ENCODE results near the gene STK32B.
A peak's percentile ranks its signal among the peaks of the same experiment; 100 is the strongest.

STK32B gene

GRCh38 chr4:5118994-5119835 is 67.9 kb downstream of the STK32B start:
- H3K27ac Mint-ChIP-seq, result peak overlapping the region in 1 of 2 donors; percentile 41
- no peaks in the 10 kb centered on the region for H3K4me1 Mint-ChIP-seq
- H3K4me3 Mint-ChIP-seq, result no peak overlapping the region
- H3K9me3 Mint-ChIP-seq, result peaks cover 0 to 8% of the 10 kb centered on the region in 2 donors
- DNase-seq (no peak), ATAC-seq (no peak)
- H3K27me3 Mint-ChIP-seq, result no peaks in the 10 kb centered on the region

- Mint-ChIP-seq H3K9me3 (peaks cover 0 to 10% of the 10 kb centered on the region in 2 donors), H3K4me3 (no peak overlapping the region), H3K4me1 (no peaks in the 10 kb centered on the region), H3K27me3 (no peaks in the 10 kb centered on the region), H3K27ac (no peak overlapping the region)
- no peak for ATAC-seq
- no peak for DNase-seq
Observed at GRCh38 chr4:5120067-5120466, 68.8 kb downstream of the STK32B start.

GRCh38 chr4:5120468-5120867 is 69.2 kb downstream of the STK32B start:
- peaks cover 0 to 10% of the 10 kb centered on the region in 2 donors for H3K9me3 Mint-ChIP-seq
- H3K4me1 Mint-ChIP-seq, result no peaks in the 10 kb centered on the region
- DNase-seq (no peak), ATAC-seq (no peak)
- H3K27ac Mint-ChIP-seq, result no peak overlapping the region
- H3K4me3 Mint-ChIP-seq, result no peak overlapping the region
- no peaks in the 10 kb centered on the region for H3K27me3 Mint-ChIP-seq

DNA sequence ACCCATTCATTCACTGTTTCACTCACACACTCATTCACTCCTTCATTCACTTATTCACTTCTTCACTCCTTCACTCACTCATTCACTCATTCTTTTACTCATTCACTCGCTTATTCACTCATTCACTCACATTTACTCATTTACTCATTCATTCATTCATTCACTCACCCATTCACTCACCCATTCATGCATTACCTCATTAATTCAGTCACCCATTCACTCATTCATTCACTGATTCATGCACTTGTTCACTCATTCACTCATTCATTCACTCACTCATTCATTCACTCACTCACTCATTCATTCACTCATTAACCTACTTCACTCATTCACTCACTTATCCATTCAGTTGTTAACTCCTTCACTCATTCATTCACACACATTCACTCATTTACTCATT is 70.8 kb downstream of the STK32B start:
- ATAC-seq, result no peak
- DNase-seq, result no peak
- Mint-ChIP-seq H3K4me3 (no peak overlapping the region), H3K4me1 (no peaks in the 10 kb centered on the region), H3K9me3 (peaks cover 0 to 10% of the 10 kb centered on the region in 2 donors), H3K27me3 (no peaks in the 10 kb centered on the region), H3K27ac (no peak overlapping the region)

GRCh38 chr4:5124876-5125275 is 73.6 kb downstream of the STK32B start:
- no peak for DNase-seq

DNA sequence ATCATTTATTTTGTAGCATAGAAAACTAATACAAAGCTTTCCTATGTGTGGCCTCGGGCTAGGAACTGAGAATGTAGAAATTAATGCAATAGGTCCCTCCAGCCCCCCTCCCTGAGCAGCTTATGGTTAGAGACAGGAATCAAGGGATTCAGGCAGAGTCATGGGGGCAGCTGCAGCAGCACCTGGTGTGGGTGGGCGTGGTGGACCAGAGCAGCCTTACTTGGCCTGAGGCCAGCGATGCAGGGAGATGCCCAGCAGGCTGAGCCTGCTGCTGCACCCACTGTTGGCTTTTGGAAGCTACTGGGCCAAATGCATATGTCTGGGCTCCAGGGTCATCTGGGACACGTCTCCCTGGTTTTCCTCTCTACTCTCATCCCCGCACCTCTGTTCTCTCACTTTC is 74.0 kb downstream of the STK32B start:
- Mint-ChIP-seq H3K4me1 (no peaks in the 10 kb centered on the region), H3K4me3 (no peak overlapping the region), H3K27ac (no peak overlapping the region), H3K27me3 (peaks cover 8% of the 10 kb centered on the region), H3K9me3 (peaks cover 0 to 10% of the 10 kb centered on the region in 2 donors)
- DNase-seq, result no peak
- ATAC-seq, result no peak

More at GRCh38 chr4:5124876-5125275, 73.6 kb downstream of the STK32B start:
- Mint-ChIP-seq H3K4me3 (no peak overlapping the region), H3K27me3 (peaks cover 5% of the 10 kb centered on the region), H3K27ac (no peak overlapping the region), H3K9me3 (peaks cover 0 to 10% of the 10 kb centered on the region in 2 donors), H3K4me1 (no peaks in the 10 kb centered on the region)
- ATAC-seq, result no peak

- no peak overlapping the region for H3K4me3 Mint-ChIP-seq
- no peak overlapping the region for H3K27ac Mint-ChIP-seq
- no peak for DNase-seq
- no peaks in the 10 kb centered on the region for H3K4me1 Mint-ChIP-seq
- peaks cover 8% of the 10 kb centered on the region for H3K27me3 Mint-ChIP-seq
- no peak for ATAC-seq
- peaks cover 0 to 16% of the 10 kb centered on the region in 2 donors for H3K9me3 Mint-ChIP-seq
Observed at GRCh38 chr4:5126231-5126630, 75.0 kb downstream of the STK32B start.

GRCh38 chr4:5126857-5127256 is 75.6 kb downstream of the STK32B start:
- no peaks in the 10 kb centered on the region for H3K4me1 Mint-ChIP-seq
- no peak overlapping the region for H3K4me3 Mint-ChIP-seq
- H3K27ac Mint-ChIP-seq, result no peak overlapping the region
- no peak for DNase-seq
- H3K9me3 Mint-ChIP-seq, result peaks cover 0 to 23% of the 10 kb centered on the region in 2 donors
- peaks cover 8% of the 10 kb centered on the region for H3K27me3 Mint-ChIP-seq
- ATAC-seq, result no peak

DNA sequence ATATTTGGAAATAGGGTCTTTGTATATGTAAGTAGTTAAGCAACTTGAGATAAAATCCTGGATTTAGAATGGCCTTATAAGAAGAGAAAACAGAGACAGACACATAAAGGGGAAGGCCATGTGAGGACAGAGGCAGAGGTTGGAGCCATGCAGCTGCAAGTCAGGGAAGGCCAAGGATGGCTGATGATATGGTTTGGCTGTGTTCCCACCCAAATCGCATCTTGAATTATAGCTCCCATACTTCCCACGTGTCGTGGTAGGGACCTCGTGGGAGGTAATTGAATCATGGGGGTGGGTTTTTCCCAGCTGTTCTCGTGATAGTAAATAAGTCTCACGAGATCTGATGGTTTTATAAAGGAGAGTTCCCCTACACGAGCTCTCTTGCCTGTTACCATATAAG is 76.3 kb downstream of the STK32B start:
- ATAC-seq (no peak), DNase-seq (no peak)
- Mint-ChIP-seq H3K27ac (no peak overlapping the region), H3K4me1 (no peaks in the 10 kb centered on the region), H3K9me3 (peaks cover 0 to 25% of the 10 kb centered on the region in 2 donors), H3K27me3 (peaks cover 8% of the 10 kb centered on the region), H3K4me3 (no peak overlapping the region)

DNA sequence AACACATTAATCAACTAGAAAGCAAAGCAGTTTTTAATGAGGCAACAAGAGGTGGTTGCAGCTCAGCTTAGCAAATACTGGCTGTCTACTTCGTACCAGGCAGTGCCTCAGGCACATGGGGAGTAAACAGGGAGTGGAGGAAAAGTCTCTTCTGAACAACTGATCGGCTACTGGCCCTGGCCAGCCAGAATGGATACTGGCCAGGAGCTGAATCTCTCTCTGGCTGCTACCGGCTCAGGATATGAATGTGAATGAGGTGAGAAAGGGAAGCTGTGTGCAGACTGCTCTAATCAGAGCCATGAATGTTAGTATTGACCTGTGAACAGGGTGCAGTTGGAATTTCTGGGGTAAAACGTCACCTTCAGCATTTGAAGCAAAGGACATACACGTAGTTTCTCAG is 77.3 kb downstream of the STK32B start:
- DNase-seq (no peak), ATAC-seq (no peak)
- Mint-ChIP-seq H3K4me1 (no peaks in the 10 kb centered on the region), H3K27ac (no peak overlapping the region), H3K4me3 (no peak overlapping the region), H3K9me3 (peaks cover 0 to 23% of the 10 kb centered on the region in 2 donors), H3K27me3 (peaks cover 8% of the 10 kb centered on the region)

DNA sequence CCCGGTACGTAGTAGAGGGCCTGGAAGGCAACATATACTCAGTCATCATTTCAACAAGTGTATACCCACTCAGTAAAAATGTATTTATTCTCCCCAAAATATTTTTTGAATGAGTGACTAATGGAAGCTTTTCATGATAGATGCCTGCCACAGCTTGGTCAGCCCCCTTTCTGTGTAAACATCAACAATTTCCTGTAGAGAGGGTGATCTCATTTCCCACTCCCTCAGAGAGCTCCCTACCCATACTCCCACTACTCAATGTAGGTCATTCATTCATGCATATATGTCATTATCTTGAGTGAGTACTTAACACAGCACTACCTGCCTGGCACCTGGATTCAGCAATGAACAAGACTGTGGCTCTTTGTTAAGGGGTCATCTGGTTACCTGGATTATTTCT is 81.9 kb downstream of the STK32B start:
- Mint-ChIP-seq H3K9me3 (peaks cover 0 to 15% of the 10 kb centered on the region in 2 donors), H3K27ac (no peak overlapping the region), H3K4me1 (no peaks in the 10 kb centered on the region), H3K4me3 (no peak overlapping the region), H3K27me3 (peaks cover 8% of the 10 kb centered on the region)
- ATAC-seq (no peak), DNase-seq (no peak)

GRCh38 chr4:5133933-5134594 is 82.8 kb downstream of the STK32B start:
- peaks cover 13% of the 10 kb centered on the region for H3K27me3 Mint-ChIP-seq
- ATAC-seq, result no peak
- H3K9me3 Mint-ChIP-seq, result peaks cover 0 to 15% of the 10 kb centered on the region in 2 donors
- no peaks in the 10 kb centered on the region for H3K4me1 Mint-ChIP-seq
- no peak overlapping the region for H3K27ac Mint-ChIP-seq
- no peak overlapping the region for H3K4me3 Mint-ChIP-seq
- no peak for DNase-seq

DNA sequence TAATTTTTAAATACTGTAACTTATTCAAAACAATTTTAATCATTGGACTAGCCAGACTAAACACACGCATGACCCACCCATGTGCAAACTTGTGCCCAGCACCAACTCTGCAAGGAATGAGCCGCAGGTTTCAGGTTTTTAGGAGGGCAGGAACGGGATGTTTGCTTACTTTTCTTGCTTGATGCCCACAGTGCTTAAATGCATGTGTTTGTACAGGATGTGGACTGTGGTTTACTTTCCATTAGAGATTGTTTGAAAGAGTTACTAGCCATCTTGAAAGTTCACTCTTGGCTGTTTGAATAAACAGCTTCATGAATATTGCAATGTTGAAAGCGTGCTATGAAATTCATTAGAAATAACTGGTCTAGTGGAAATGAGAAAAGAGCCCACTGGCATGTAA is 83.3 kb downstream of the STK32B start:
- Mint-ChIP-seq H3K27ac (peak overlapping the region in 1 of 2 donors; percentile 72), H3K4me1 (no peaks in the 10 kb centered on the region), H3K9me3 (peaks cover 0 to 15% of the 10 kb centered on the region in 2 donors), H3K27me3 (peaks cover 10% of the 10 kb centered on the region), H3K4me3 (no peak overlapping the region)
- ATAC-seq (no peak), DNase-seq (no peak)

DNA sequence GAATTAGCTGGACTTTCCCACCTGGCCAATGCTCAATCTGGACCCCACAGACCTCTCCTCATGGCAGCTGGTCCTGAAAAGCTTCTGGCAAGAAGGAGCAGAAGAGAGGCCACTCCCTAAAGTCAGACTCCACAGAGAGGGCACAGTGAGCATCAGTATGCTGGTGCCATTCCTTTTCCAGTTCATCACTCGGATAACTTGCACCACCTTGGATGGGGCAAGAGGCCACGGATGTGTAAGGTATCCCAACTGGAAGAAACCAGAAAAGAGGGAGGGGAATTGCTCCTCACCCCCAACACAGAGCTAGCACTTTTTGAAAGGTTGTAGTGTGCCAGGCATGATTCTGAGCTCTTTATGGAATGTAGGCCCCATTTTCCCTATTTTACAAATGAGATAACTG is 85.9 kb downstream of the STK32B start:
- H3K9me3 Mint-ChIP-seq, result no peaks in the 10 kb centered on the region
- ATAC-seq (no peak), DNase-seq (no peak)
- peaks cover 5% of the 10 kb centered on the region for H3K27me3 Mint-ChIP-seq
- H3K4me3 Mint-ChIP-seq, result no peak overlapping the region
- no peak overlapping the region for H3K27ac Mint-ChIP-seq
- no peaks in the 10 kb centered on the region for H3K4me1 Mint-ChIP-seq

GRCh38 chr4:5137927-5138326 is 86.6 kb downstream of the STK32B start:
- Mint-ChIP-seq H3K4me3 (no peak overlapping the region), H3K4me1 (no peaks in the 10 kb centered on the region), H3K27ac (no peak overlapping the region), H3K9me3 (no peaks in the 10 kb centered on the region), H3K27me3 (peaks cover 5% of the 10 kb centered on the region)
- no peak for ATAC-seq
- no peak for DNase-seq

DNA sequence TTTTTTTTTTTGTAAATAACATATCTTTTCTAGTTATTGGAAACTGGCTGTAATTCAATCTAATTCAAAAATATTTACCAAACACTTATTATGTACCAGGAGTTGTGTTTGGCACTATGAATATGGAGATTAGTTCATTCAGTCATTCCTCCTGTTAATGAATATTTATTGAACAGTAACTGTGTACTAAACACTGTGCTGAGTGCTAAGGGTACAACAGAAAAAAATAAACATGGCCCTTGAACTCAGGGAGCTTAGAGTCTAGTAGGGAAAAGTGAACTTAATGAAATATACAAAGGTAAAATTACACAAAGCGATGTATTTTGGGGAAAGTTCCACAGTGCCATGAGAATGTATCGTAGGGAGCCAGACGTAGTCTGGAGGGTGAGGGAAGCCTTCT is 87.1 kb downstream of the STK32B start:
- no peak for ATAC-seq
- H3K27ac Mint-ChIP-seq, result peak overlapping the region in 1 of 2 donors; percentile 43
- H3K9me3 Mint-ChIP-seq, result no peaks in the 10 kb centered on the region
- DNase-seq, result no peak
- no peaks in the 10 kb centered on the region for H3K4me1 Mint-ChIP-seq
- H3K27me3 Mint-ChIP-seq, result peaks cover 5% of the 10 kb centered on the region
- H3K4me3 Mint-ChIP-seq, result no peak overlapping the region

All from stimulated activated naive CD8-positive, alpha-beta T cell treated with anti-CD3 and anti-CD28 coated beads, Interleukin-15, amount 100 ng/mL, for 72 hours (primary cell).